GM13976 (cell line): Measurements from ENCODE around the gene WLS.

Experiments used
- DNase-seq: peaks from one replicate; pipeline ENCODE4 v3.0.0; 2012; ENCODE audit warnings: low spot score
- CTCF ChIP-seq: IDR thresholded peaks from 2 replicates; pipeline ENCODE4 v1.5.1; 2012; ENCODE audit warnings: borderline replicate concordance, mild to moderate bottlenecking; ENCODE audit not compliant: insufficient read depth; ENCODE audit errors: extremely low read depth, missing control alignments, control extremely low read depth
- in situ Hi-C: fragments of 300-500 bp; cut with MboI; formaldehyde crosslinking; loops from one replicate; pipeline ENCODE4 v1.12.0; 2022; ENCODE audit warnings: low sequenced_read_pairs, mixed read lengths, inconsistent platforms; ENCODE audit not compliant: unreplicated experiment

The WLS gene

GRCh38 chr1:68196676-68197075 lies 35.6 kb downstream of the WLS start:
- in situ Hi-C loops, result no loop called here
- no peak for DNase-seq
- no peak for TF ChIP-seq CTCF

- in situ Hi-C loops, result no loop called here
- TF ChIP-seq CTCF, result no peak
- DNase-seq, result no peak
These were observed 40.6 kb downstream of the WLS start for GRCh38 chr1:68191717-68192116.

GRCh38 chr1:68188644-68189340 lies 43.5 kb downstream of the WLS start:
- no peak for TF ChIP-seq CTCF
- in situ Hi-C loops, result no loop called here
- no peak for DNase-seq

GRCh38 chr1:68188060-68188538 lies 44.2 kb downstream of the WLS start:
- in situ Hi-C loops, result no loop called here
- TF ChIP-seq CTCF, result no peak
- DNase-seq, result no peak

- in situ Hi-C loops, result no loop called here
- DNase-seq, result no peak
- no peak for TF ChIP-seq CTCF
These were observed 46.6 kb downstream of the WLS start for GRCh38 chr1:68185743-68186142.

- no peak for TF ChIP-seq CTCF
- in situ Hi-C loops, result no loop called here
- DNase-seq, result no peak
These were observed 48.4 kb downstream of the WLS start for GRCh38 chr1:68183895-68184294.
